Measurements from ENCODE around the gene RPTOR.

RPTOR gene

GRCh38 chr17:80751070-80751945 lies 206.7 kb downstream of the RPTOR start:
- no peak for DNase-seq (ENCODE audit: low read depth in 1 of 2, low spot score in 1 of 2)
- Histone ChIP-seq H3K27me3 (ENCODE audit: insufficient read depth, poor library complexity, severe bottlenecking) (no peaks in the 10 kb centered on the region), H3K27ac (replicated peaks) (no peak overlapping the region), H3K4me3 (replicated peaks; ENCODE audit: insufficient read depth, low read length) (no peak overlapping the region)
- TF ChIP-seq CTCF (IDR thresholded peaks at IDR 0.05; ENCODE audit: insufficient read depth, low read length) (no peak), GABPA (IDR thresholded peaks at IDR 0.05; ENCODE audit: low read depth) (no peak), POLR2AphosphoS5 (IDR thresholded peaks at IDR 0.05; ENCODE audit: low read depth) (no peak), SPI1 (IDR thresholded peaks at IDR 0.05; ENCODE audit: borderline replicate concordance, low read depth) (no peak), REST (IDR thresholded peaks at IDR 0.05; ENCODE audit: insufficient replicate concordance, low read depth) (no peak)

GRCh38 chr17:80751946-80752581 lies 207.4 kb downstream of the RPTOR start:
- no peak for DNase-seq (ENCODE audit: low read depth in 1 of 2, low spot score in 1 of 2)
- TF ChIP-seq CTCF (IDR thresholded peaks at IDR 0.05; ENCODE audit: insufficient read depth, low read length) (no peak), POLR2AphosphoS5 (IDR thresholded peaks at IDR 0.05; ENCODE audit: low read depth) (no peak)
- H3K27me3 ChIP-seq (ENCODE audit: insufficient read depth, poor library complexity, severe bottlenecking): no peaks in the 10 kb centered on the region
- no peak overlapping the region for H3K4me3 ChIP-seq (replicated peaks; ENCODE audit: insufficient read depth, low read length)
- H3K27ac ChIP-seq (replicated peaks): no peak overlapping the region

GRCh38 chr17:80753685-80754345 lies 209.2 kb downstream of the RPTOR start:
- no peak overlapping the region for H3K27ac ChIP-seq (replicated peaks)
- DNase-seq (ENCODE audit: low read depth in 1 of 2, low spot score in 1 of 2): no peak
- no peak overlapping the region for H3K4me3 ChIP-seq (replicated peaks; ENCODE audit: insufficient read depth, low read length)
- TF ChIP-seq CTCF (IDR thresholded peaks at IDR 0.05; ENCODE audit: insufficient read depth, low read length): no peak
- no peak for TF ChIP-seq SPI1 (IDR thresholded peaks at IDR 0.05; ENCODE audit: borderline replicate concordance, low read depth)
- TF ChIP-seq GABPA (IDR thresholded peaks at IDR 0.05; ENCODE audit: low read depth): no peak
- TF ChIP-seq REST (IDR thresholded peaks at IDR 0.05; ENCODE audit: insufficient replicate concordance, low read depth): no peak
- no peak for TF ChIP-seq POLR2AphosphoS5 (IDR thresholded peaks at IDR 0.05; ENCODE audit: low read depth)
- H3K27me3 ChIP-seq (ENCODE audit: insufficient read depth, poor library complexity, severe bottlenecking): no peaks in the 10 kb centered on the region
